ENCODE measurements around the gene RD3L. TPM values are rescaled to one million over a fixed set of nuclear protein-coding genes. Genes with fewer than 3 reads are reported as not detected.

RD3L gene
- total RNA-seq, 1 donor, result 0.21 TPM

GRCh38 chr14:103910262-103910935, 31.9 kb downstream of the RD3L start:
- Histone ChIP-seq H3K9me3 (ENCODE audit: low read depth, low read length) (no peaks in the 10 kb centered on the region), H3K27me3 (ENCODE audit: insufficient read depth, low read length) (no peaks in the 10 kb centered on the region), H3K4me1 (ENCODE audit: insufficient read depth, low read length) (peaks cover 14% of the 10 kb centered on the region), H3K4me3 (ENCODE audit: low read length) (no peak overlapping the region)

GRCh38 chr14:103909531-103910261, 32.6 kb downstream of the RD3L start:
- no peak overlapping the region for H3K4me3 ChIP-seq (ENCODE audit: low read length)
- peaks cover 14% of the 10 kb centered on the region for H3K4me1 ChIP-seq (ENCODE audit: insufficient read depth, low read length)
- no peaks in the 10 kb centered on the region for H3K9me3 ChIP-seq (ENCODE audit: low read depth, low read length)
- no peaks in the 10 kb centered on the region for H3K27me3 ChIP-seq (ENCODE audit: insufficient read depth, low read length)

GRCh38 chr14:103908580-103908979, 33.7 kb downstream of the RD3L start:
- no peak overlapping the region for H3K4me3 ChIP-seq (ENCODE audit: low read length)
- no peaks in the 10 kb centered on the region for H3K27me3 ChIP-seq (ENCODE audit: insufficient read depth, low read length)
- peaks cover 14% of the 10 kb centered on the region for H3K4me1 ChIP-seq (ENCODE audit: insufficient read depth, low read length)
- no peaks in the 10 kb centered on the region for H3K9me3 ChIP-seq (ENCODE audit: low read depth, low read length)

GRCh38 chr14:103905842-103906456, 36.4 kb downstream of the RD3L start:
- Histone ChIP-seq H3K4me1 (ENCODE audit: insufficient read depth, low read length) (peaks cover 14% of the 10 kb centered on the region), H3K27me3 (ENCODE audit: insufficient read depth, low read length) (no peaks in the 10 kb centered on the region), H3K4me3 (ENCODE audit: low read length) (no peak overlapping the region), H3K9me3 (ENCODE audit: low read depth, low read length) (no peaks in the 10 kb centered on the region)

GRCh38 chr14:103904493-103905107, 37.7 kb downstream of the RD3L start:
- Histone ChIP-seq H3K27me3 (ENCODE audit: insufficient read depth, low read length) (no peaks in the 10 kb centered on the region), H3K9me3 (ENCODE audit: low read depth, low read length) (no peaks in the 10 kb centered on the region), H3K4me1 (ENCODE audit: insufficient read depth, low read length) (peaks cover 5% of the 10 kb centered on the region), H3K4me3 (ENCODE audit: low read length) (no peak overlapping the region)

GRCh38 chr14:103899833-103900232, 42.5 kb downstream of the RD3L start:
- H3K4me1 ChIP-seq (ENCODE audit: insufficient read depth, low read length), result no peaks in the 10 kb centered on the region
- H3K27me3 ChIP-seq (ENCODE audit: insufficient read depth, low read length), result no peaks in the 10 kb centered on the region
- no peaks in the 10 kb centered on the region for H3K9me3 ChIP-seq (ENCODE audit: low read depth, low read length)
- no peak overlapping the region for H3K4me3 ChIP-seq (ENCODE audit: low read length)

GRCh38 chr14:103899316-103899715, 43.0 kb downstream of the RD3L start:
- H3K4me3 ChIP-seq (ENCODE audit: low read length), result no peak overlapping the region
- H3K9me3 ChIP-seq (ENCODE audit: low read depth, low read length), result no peaks in the 10 kb centered on the region
- H3K27me3 ChIP-seq (ENCODE audit: insufficient read depth, low read length), result no peaks in the 10 kb centered on the region
- no peaks in the 10 kb centered on the region for H3K4me1 ChIP-seq (ENCODE audit: insufficient read depth, low read length)

- Histone ChIP-seq H3K27me3 (ENCODE audit: insufficient read depth, low read length) (no peaks in the 10 kb centered on the region), H3K9me3 (ENCODE audit: low read depth, low read length) (no peaks in the 10 kb centered on the region), H3K4me1 (ENCODE audit: insufficient read depth, low read length) (no peaks in the 10 kb centered on the region), H3K4me3 (ENCODE audit: low read length) (no peak overlapping the region)
These were observed 43.6 kb downstream of the RD3L start for GRCh38 chr14:103898711-103899110.

- no peaks in the 10 kb centered on the region for H3K4me1 ChIP-seq (ENCODE audit: insufficient read depth, low read length)
- no peak overlapping the region for H3K4me3 ChIP-seq (ENCODE audit: low read length)
- no peaks in the 10 kb centered on the region for H3K9me3 ChIP-seq (ENCODE audit: low read depth, low read length)
- no peaks in the 10 kb centered on the region for H3K27me3 ChIP-seq (ENCODE audit: insufficient read depth, low read length)
These were observed 44.1 kb downstream of the RD3L start for GRCh38 chr14:103898204-103898603.

GRCh38 chr14:103897075-103897947, 45.0 kb downstream of the RD3L start:
- no peaks in the 10 kb centered on the region for H3K9me3 ChIP-seq (ENCODE audit: low read depth, low read length)
- no peaks in the 10 kb centered on the region for H3K4me1 ChIP-seq (ENCODE audit: insufficient read depth, low read length)
- H3K27me3 ChIP-seq (ENCODE audit: insufficient read depth, low read length), result no peaks in the 10 kb centered on the region
- H3K4me3 ChIP-seq (ENCODE audit: low read length), result no peak overlapping the region

- Histone ChIP-seq H3K27me3 (ENCODE audit: insufficient read depth, low read length) (no peaks in the 10 kb centered on the region), H3K4me1 (ENCODE audit: insufficient read depth, low read length) (no peaks in the 10 kb centered on the region), H3K4me3 (ENCODE audit: low read length) (no peak overlapping the region), H3K9me3 (ENCODE audit: low read depth, low read length) (no peaks in the 10 kb centered on the region)
These were observed 45.8 kb downstream of the RD3L start for GRCh38 chr14:103896578-103896977.

- H3K4me1 ChIP-seq (ENCODE audit: insufficient read depth, low read length), result no peaks in the 10 kb centered on the region
- no peaks in the 10 kb centered on the region for H3K9me3 ChIP-seq (ENCODE audit: low read depth, low read length)
- no peaks in the 10 kb centered on the region for H3K27me3 ChIP-seq (ENCODE audit: insufficient read depth, low read length)
- H3K4me3 ChIP-seq (ENCODE audit: low read length), result no peak overlapping the region
These were observed 47.6 kb downstream of the RD3L start for GRCh38 chr14:103894723-103895059.

GRCh38 chr14:103894034-103894722, 48.2 kb downstream of the RD3L start:
- no peaks in the 10 kb centered on the region for H3K27me3 ChIP-seq (ENCODE audit: insufficient read depth, low read length)

GRCh38 chr14:103892247-103892646, 50.1 kb downstream of the RD3L start:
- H3K27me3 ChIP-seq (ENCODE audit: insufficient read depth, low read length), result no peaks in the 10 kb centered on the region

More at GRCh38 chr14:103894034-103894722, 48.2 kb downstream of the RD3L start:
- Histone ChIP-seq H3K9me3 (ENCODE audit: low read depth, low read length) (no peaks in the 10 kb centered on the region), H3K4me1 (ENCODE audit: insufficient read depth, low read length) (no peaks in the 10 kb centered on the region), H3K4me3 (ENCODE audit: low read length) (no peak overlapping the region)

More at GRCh38 chr14:103892247-103892646, 50.1 kb downstream of the RD3L start:
- no peaks in the 10 kb centered on the region for H3K9me3 ChIP-seq (ENCODE audit: low read depth, low read length)
- no peaks in the 10 kb centered on the region for H3K4me1 ChIP-seq (ENCODE audit: insufficient read depth, low read length)
- H3K4me3 ChIP-seq (ENCODE audit: low read length), result no peak overlapping the region

Measured in mononuclear cell (primary cell).